ENCODE measurements around the gene DDX21. TPM values are rescaled to one million over a fixed set of nuclear protein-coding genes. Genes with fewer than 3 reads are reported as not detected.

DDX21 gene
- total and polyA plus RNA-seq, 3 donors from 2014 or later: 38.3 to 51.3 (median 47.9) TPM

- TF ChIP-seq POLR2A (IDR thresholded peaks at IDR 0.05) (no peak), CTCF (IDR thresholded peaks at IDR 0.05) (no peak)
- intact Hi-C loops (cut with DNase I; ENCODE audit: low total_unique reads): no loop called here
- Histone ChIP-seq H3K27ac (peak overlapping the region in 1 of 2 donors; percentile 1), H3K4me3 (no peak overlapping the region), H3K36me3 (ENCODE audit: low read depth, missing control alignments) (no peaks in the 10 kb centered on the region), H3K4me1 (no peaks in the 10 kb centered on the region), H3K27me3 (no peaks in the 10 kb centered on the region), H3K9me3 (no peaks in the 10 kb centered on the region)
- no peak for DNase-seq
- WGBS, 2 donors: 73 to 81% methylated on average over 4 of the region's 4 CpGs
Measured at GRCh38 chr10:69025370-69025896, 69.5 kb downstream of the DDX21 start.

- Histone ChIP-seq H3K36me3 (ENCODE audit: low read depth, missing control alignments) (no peaks in the 10 kb centered on the region), H3K9me3 (no peaks in the 10 kb centered on the region), H3K27ac (no peak overlapping the region), H3K27me3 (no peaks in the 10 kb centered on the region), H3K4me1 (no peaks in the 10 kb centered on the region), H3K4me3 (no peak overlapping the region)
- no peak for DNase-seq
- intact Hi-C loops (cut with DNase I; ENCODE audit: low total_unique reads): no loop called here
- TF ChIP-seq CTCF (IDR thresholded peaks at IDR 0.05) (no peak), POLR2A (IDR thresholded peaks at IDR 0.05) (no peak)
- WGBS, 2 donors: 87 to 92% methylated on average over 4 of the region's 4 CpGs
Measured at GRCh38 chr10:69033256-69033655, 77.3 kb downstream of the DDX21 start.

Small RNA genes within 50 kb of the gene (small RNA-seq; reads per million reads assigned to genes)
- 0 reads per million in 2 donors for gene RNU6-571P

Other genes with a start within 250 kb of the DDX21 start
- 10 to 100 TPM; 87.4 to 98.6 TPM for gene CCAR1, start 234.9 kb upstream of the DDX21 start, total RNA-seq
- 16.2 TPM for gene CCAR1, start 234.9 kb upstream of the DDX21 start, polyA plus RNA-seq (ENCODE audit: insufficient read depth, low read depth, low replicate concordance)
- 1 to 10 TPM; 3.8 to 4.6 TPM for gene STOX1, start 128.6 kb upstream of the DDX21 start, total RNA-seq
- 3.2 TPM for gene STOX1, start 128.6 kb upstream of the DDX21 start, polyA plus RNA-seq (ENCODE audit: insufficient read depth, low read depth, low replicate concordance)
- gene DDX50, start 54.9 kb upstream of the DDX21 start, total RNA-seq: 10 to 100 TPM; 45.3 to 51.1 TPM
- gene DDX50, start 54.9 kb upstream of the DDX21 start, polyA plus RNA-seq (ENCODE audit: insufficient read depth, low read depth, low replicate concordance): 43.5 TPM
- gene KIFBP, start 32.6 kb downstream of the DDX21 start, total RNA-seq: 10 to 100 TPM; 48.3 to 58.2 TPM
- gene KIFBP, start 32.6 kb downstream of the DDX21 start, polyA plus RNA-seq (ENCODE audit: insufficient read depth, low read depth, low replicate concordance): 38.9 TPM
- gene SRGN, start 131.9 kb downstream of the DDX21 start, total RNA-seq: 10 to 100 TPM; 25.7 to 35.8 TPM
- gene SRGN, start 131.9 kb downstream of the DDX21 start, polyA plus RNA-seq (ENCODE audit: insufficient read depth, low read depth, low replicate concordance): 61.1 TPM
- 10 to 100 TPM; 53.6 to 59.8 TPM for gene VPS26A, start 168.0 kb downstream of the DDX21 start, total RNA-seq
- 65.0 TPM for gene VPS26A, start 168.0 kb downstream of the DDX21 start, polyA plus RNA-seq (ENCODE audit: insufficient read depth, low read depth, low replicate concordance)
- gene SUPV3L1, start 224.1 kb downstream of the DDX21 start, total RNA-seq: 10 to 100 TPM; 62.8 to 80.4 TPM
- 59.2 TPM for gene SUPV3L1, start 224.1 kb downstream of the DDX21 start, polyA plus RNA-seq (ENCODE audit: insufficient read depth, low read depth, low replicate concordance)

Data from testis (tissue), 3 donors.